ENCODE data around the gene NAPSA. TPM values are rescaled to one million over a fixed set of nuclear protein-coding genes. Genes with fewer than 3 reads are reported as not detected.

Gene NAPSA
- total and polyA plus RNA-seq, 2 of the 8 experiments (the other 6 are each of a cell fraction or from before 2014, with no cell fraction given): 0.71 to 0.73 TPM

DNA sequence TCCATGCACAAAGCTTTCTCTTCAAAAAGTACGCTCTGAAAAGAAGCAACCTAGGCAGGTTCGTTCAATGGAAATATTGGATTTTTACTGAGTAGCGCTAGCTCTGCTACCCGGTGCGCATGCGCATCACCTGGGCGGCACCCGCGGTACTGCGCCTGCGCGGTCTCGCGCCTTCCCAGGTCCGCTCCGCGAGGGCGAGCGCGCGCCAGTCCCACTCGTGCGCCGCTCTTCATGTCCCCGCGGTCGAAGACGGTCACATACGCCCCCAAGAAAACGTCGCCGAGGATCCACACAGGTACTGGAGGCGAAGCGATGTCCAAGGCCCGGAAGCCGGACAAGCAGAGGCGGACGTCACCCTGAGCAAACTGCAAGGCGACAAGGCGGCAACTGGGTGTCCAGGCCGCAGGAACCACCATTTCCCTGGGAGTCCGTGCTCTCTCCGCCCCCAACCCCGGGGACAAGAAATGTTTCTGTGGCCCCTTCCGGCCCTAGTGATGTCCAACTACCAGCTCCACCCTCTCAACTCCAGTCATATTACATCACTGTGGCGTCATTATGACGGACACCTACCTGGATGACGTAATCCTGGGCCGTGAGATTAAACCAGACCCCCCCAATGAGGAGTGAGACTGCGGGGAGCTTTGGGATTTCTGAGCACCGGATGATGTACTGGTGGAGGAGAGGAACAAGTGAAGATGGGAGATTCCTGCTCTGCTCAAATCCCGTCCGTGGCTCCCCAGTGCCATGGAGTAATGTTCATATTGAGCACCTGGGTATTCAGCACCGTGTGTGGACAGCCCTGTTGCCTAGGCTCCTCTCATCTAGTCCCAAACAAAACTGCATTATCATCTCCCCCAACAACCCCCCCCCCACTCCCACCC, 31.5 kb downstream of the NAPSA start (continued):
- TF ChIP-seq SIN3A (conservative IDR thresholded peaks at IDR 0.05 in 1 of 2, IDR thresholded peaks at IDR 0.05 in 1 of 2; ENCODE audit: low read depth in 1 of 2, low read length in 2 of 2) (0 out of 4 replicates have a peak, but pooled peaks have one; percentile 20 to 34), CHD1 (IDR thresholded peaks at IDR 0.05; ENCODE audit: low read depth, low read length) (no peak), HDAC2 (IDR thresholded peaks at IDR 0.05; ENCODE audit: borderline replicate concordance in 1 of 2, low read depth in 2 of 2, low read length in 2 of 2) (no peak), GABPA (IDR thresholded peaks at IDR 0.05; ENCODE audit: borderline replicate concordance, insufficient read depth, low read length) (no peak), CREB1 (IDR thresholded peaks at IDR 0.05) (peak; percentile 95), E2F6 (IDR thresholded peaks at IDR 0.05) (peak; percentile 92), KDM4A (IDR thresholded peaks at IDR 0.05; ENCODE audit: low read depth, low read length, severe bottlenecking) (peak; percentile 80), PHF8 (conservative IDR thresholded peaks at IDR 0.05; ENCODE audit: low read depth, low read length) (peak; percentile 78), TAF7 (optimal IDR thresholded peaks at IDR 0.05; ENCODE audit: borderline replicate concordance, low read depth, low read length) (no peak), USF2 (IDR thresholded peaks at IDR 0.05; ENCODE audit: low read length) (0 out of 2 replicates have a peak, but pooled peaks have one; percentile 9), RBBP5 (IDR thresholded peaks at IDR 0.05; ENCODE audit: borderline replicate concordance, low read depth, low read length) (0 out of 2 replicates have a peak, but pooled peaks have one; percentile 12), TBP (IDR thresholded peaks at IDR 0.05; ENCODE audit: low read depth, low read length) (peak; percentile 9; the same call in 1 of the 2 replicates), TAF1 (IDR thresholded peaks at IDR 0.05; ENCODE audit: low read depth, low read length) (0 out of 2 replicates have a peak, but pooled peaks have one; percentile 40), MAX (IDR thresholded peaks at IDR 0.05) (peak; percentile 76)
- TF ChIP-seq, protein P1, sequence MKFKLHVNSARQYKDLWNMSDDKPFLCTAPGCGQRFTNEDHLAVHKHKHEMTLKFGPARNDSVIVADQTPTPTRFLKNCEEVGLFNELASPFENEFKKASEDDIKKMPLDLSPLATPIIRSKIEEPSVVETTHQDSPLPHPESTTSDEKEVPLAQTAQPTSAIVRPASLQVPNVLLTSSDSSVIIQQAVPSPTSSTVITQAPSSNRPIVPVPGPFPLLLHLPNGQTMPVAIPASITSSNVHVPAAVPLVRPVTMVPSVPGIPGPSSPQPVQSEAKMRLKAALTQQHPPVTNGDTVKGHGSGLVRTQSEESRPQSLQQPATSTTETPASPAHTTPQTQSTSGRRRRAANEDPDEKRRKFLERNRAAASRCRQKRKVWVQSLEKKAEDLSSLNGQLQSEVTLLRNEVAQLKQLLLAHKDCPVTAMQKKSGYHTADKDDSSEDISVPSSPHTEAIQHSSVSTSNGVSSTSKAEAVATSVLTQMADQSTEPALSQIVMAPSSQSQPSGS (IDR thresholded peaks at IDR 0.05; ENCODE audit: low read length): peak; percentile 67; the same call in 1 of the 2 replicates

Data from H1 (cell line).